ENCODE results near the gene YY1.
"Not testable (repeated sequence)": the region's sequence is repeated elsewhere in the genome, so short reads cannot be mapped to it uniquely, and the experiment has no call there.

Gene YY1

DNA sequence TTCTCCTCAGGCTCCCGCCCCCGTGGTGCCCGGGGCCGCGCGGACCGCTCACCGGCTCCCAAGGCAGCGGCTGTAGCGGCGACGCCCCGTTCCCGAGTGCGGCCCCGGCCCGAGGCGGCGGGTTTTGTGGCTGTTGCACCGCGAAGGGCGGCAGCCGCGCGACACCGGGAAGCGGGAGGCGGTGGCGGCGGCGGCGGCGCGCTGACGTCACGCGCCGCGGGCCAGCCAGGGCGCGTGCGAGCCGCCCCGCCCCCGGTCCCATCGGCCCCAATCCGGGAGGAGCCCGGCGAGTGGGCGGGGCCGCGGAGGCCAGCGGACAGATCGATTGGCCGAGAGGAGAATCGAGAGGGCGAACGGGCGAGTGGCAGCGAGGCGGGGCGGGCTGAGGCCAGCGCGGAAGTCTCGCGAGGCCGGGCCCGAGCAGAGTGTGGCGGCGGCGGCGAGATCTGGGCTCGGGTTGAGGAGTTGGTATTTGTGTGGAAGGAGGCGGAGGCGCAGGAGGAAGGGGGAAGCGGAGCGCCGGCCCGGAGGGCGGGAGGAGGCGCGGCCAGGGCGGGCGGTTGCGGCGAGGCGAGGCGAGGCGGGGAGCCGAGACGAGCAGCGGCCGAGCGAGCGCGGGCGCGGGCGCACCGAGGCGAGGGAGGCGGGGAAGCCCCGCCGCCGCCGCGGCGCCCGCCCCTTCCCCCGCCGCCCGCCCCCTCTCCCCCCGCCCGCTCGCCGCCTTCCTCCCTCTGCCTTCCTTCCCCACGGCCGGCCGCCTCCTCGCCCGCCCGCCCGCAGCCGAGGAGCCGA lies at the start of gene YY1:
YY1 (plus strand) TSS at position 726 of the 792 bp plus-strand sequence. CDS start 101 bp downstream, outside the sequence.
- peak; percentile 99 for DNase-seq (ENCODE audit: low read depth, low spot score)

DNA sequence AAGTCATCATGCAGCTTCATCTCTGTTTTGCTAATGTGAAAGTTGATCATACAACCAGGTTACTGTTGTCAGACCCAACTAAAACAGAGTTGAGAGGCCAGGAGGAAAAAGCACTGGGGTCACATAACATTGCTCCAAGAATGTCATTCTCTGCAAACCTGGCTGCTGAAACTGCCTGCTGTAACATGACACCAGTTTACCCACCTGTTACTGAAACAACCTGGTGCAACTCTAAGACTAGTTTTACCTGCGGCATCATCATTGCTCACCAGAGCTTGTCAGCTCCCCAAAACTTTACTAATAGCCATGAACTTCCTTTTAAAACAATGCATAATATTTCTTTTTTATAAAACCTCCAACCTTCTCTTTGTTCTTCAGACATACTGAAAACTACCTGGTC lies 48.8 kb upstream of the YY1 start:
- DNase-seq (ENCODE audit: low read depth, low spot score), result no peak

GRCh38 chr14:100191584-100192249 lies 47.2 kb upstream of the YY1 start:
- DNase-seq (ENCODE audit: low read depth, low spot score), result no peak

DNA sequence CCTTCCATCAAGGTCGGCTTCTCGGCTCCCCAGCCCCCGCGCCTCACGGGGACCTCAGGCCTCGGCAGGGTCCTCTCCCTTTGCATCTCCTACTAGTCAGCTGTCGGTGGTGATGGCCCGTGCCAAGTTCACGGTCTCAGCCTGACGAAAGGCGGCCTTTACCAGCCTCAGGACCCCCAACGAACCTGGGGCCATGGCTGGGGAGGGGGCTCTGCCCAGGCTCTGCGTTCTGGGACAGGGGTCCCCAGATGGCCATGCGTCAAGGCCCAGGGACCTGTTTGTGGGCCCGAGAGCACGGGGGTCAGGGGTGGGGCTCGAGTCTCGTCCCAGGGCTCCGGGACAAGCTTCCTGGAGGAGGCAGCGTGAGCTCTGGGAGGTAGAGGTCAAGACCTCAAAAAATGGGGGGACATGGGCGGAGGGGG lies 46.7 kb upstream of the YY1 start:
- DNase-seq (ENCODE audit: low read depth, low spot score), result no peak

DNA sequence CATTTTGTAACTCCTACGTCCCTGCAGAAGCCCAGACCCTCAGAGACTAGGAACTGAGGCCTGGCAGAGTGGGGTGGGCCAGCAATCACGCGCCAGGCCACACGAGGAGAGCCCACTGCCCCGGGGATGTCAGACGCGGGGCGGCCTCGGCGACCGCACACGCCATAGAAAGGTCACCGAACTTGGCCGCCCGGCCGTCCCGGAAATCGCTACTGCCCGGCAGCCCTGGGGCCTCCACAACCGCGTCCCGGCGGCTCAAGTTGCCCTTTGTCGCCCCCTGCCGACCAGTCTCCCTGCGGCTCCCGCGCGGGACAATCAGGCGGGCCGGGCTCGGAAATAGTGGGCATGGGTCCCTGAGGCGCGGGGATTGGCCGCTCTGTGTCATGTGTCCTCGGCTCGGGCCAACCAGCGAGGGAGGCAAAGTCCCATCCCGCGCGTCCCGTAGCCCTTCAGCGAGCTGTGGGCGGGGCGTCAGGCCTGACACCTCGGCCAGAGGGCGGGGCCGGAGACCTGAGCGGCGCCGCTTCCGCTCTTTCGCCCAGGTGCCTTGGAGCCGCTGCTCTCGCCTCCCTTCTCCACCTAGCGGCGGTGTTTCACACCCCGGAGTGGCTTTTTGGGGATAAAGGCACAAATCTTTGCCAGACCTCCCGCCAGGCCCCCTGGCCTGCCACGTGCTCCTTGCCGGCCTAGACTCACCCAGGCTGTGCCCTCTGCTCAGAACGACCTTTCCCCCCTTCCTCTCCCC lies 46.1 kb upstream of the YY1 start:
- peak; percentile 99 for DNase-seq (ENCODE audit: low read depth, low spot score)

GRCh38 chr14:100193417-100194357 lies 45.3 kb upstream of the YY1 start:
- DNase-seq (ENCODE audit: low read depth, low spot score), result no peak

GRCh38 chr14:100199240-100199860 lies 39.6 kb upstream of the YY1 start:
- no peak for DNase-seq (ENCODE audit: low read depth, low spot score)

DNA sequence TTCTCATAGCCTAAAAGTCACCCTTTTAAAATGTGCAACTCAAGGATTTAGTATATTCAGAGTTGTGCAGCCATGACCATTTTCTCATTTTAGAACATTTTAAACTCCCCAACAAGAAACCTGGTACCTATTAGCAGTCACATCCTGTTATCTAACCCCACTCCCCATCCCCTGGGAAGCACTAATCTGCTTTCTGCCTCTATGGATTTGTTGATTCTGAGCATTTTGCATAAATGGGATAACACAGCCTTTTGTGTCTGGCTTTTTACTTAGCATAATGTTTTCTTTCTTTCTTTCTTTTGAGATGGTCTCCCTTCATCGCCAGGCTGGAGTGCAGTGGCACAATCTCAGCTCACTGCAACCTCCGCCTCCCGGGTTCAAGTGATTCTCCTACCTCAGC lies 38.6 kb upstream of the YY1 start:
- no peak for DNase-seq (ENCODE audit: low read depth, low spot score)

GRCh38 chr14:100201701-100202100 lies 37.2 kb upstream of the YY1 start:
- DNase-seq (ENCODE audit: low read depth, low spot score), result no peak

- DNase-seq (ENCODE audit: low read depth, low spot score), result no peak
These were observed 36.2 kb upstream of the YY1 start for GRCh38 chr14:100202712-100203111.

DNA sequence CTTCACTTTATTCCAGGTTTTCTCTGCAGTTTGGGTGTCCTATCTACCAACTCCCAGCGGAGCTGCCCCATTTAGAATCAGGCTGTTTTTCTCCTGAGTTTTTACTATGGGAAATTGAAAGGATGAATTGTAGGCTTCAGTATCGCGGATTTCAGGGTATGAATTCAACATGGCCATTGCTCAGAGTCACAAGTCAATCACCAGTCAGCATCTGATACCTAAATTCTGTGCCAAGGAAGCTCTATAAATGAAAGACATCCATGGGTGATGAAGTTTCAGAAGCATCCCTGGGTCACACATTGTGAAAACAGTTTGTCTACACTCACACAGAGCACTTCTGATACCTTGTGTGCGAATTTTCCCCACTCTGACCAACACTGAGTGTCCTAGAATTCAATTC lies 35.8 kb upstream of the YY1 start:
- no peak for DNase-seq (ENCODE audit: low read depth, low spot score)

GRCh38 chr14:100203962-100204834 lies 34.7 kb upstream of the YY1 start:
- DNase-seq (ENCODE audit: low read depth, low spot score), result no peak

- not testable (repeated sequence) for DNase-seq (ENCODE audit: low read depth, low spot score)
These were observed 34.1 kb upstream of the YY1 start for GRCh38 chr14:100204835-100205167.

- DNase-seq (ENCODE audit: low read depth, low spot score), result not testable (repeated sequence)
These were observed 31.4 kb upstream of the YY1 start for GRCh38 chr14:100207588-100207987.

DNA sequence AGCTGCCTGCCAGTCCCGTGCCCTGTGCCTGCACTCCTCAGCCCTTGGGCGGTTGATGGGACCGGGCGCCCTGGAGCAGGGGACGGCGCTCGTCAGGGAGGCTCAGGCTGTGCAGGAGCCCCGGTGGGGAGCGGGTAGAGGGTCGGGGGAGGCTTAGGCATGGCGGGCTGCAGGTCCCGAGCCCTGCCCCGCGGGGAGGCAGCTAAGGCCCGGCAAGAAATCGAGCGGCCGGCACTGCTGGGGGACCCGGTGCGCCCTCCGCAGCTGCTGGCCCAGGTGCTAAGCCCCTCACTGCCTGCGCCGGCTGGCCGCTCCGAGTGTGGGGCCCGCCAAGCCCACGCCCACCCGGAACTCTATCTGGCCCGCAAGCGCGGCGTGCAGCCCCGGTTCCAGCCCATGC lies 30.8 kb upstream of the YY1 start:
- not testable (repeated sequence) for DNase-seq (ENCODE audit: low read depth, low spot score)

- DNase-seq (ENCODE audit: low read depth, low spot score), result no peak
These were observed 27.6 kb upstream of the YY1 start for GRCh38 chr14:100211366-100211765.

- DNase-seq (ENCODE audit: low read depth, low spot score), result no peak
These were observed 27.1 kb upstream of the YY1 start for GRCh38 chr14:100211893-100212292.

DNA sequence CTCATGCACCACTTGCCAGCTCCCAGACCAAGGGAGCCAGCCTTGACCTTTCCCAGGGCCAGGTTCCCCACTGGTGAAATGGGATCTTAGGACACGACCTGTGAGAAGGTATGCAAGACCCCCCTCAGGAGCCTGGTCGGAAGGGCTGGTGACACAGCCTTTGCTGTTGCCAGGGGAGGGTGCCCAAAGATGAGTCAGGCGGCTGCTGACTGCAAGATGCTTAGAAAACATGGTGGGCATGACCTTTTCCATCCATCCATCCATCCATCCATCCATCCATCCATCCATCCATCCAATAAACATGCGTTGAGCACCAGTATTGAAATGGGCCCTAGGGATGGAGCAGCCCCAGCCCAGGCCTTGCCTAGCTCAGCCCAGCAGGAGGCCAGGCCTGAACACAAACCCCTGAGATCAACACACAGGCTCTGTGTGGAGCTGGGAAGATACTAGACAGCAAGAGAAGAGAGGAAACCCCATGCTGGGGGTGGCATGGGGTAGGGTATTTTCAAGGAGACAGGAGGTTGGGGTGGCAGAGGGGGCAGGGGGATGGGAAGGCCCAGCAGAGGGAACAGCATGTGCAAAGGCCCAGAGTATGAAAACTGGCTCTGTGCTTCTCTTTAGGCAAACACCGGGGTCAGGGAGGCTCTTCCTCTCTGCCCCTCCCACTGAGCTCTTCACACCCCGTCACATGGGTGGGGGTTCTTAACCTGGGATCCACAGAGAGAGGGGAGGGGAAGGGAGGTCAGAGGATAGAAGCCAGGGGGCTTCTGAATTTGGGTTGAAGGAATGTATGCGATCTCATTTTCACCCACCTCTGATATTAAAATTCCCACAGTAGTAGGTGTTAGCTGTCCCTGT lies 26.2 kb upstream of the YY1 start:
- no peak for DNase-seq (ENCODE audit: low read depth, low spot score)

DNA sequence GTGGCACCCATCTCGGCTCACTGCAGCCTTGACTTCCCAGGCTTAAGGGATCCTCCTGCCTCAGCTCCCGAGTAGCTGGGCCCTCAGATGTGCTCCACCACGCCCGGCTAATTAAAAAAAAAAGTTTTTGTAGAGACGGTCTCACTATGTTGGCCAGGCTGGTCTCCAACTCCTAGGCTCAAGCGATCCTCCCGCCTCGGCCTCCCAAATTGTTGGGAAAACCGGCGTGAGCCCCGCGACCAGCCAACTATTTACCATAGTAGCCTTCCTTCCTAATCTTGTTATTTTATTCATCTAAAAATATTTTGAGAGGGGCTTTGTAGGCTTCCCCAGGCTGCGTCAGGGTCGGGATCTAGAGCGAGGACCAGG lies 25.4 kb upstream of the YY1 start:
- DNase-seq (ENCODE audit: low read depth, low spot score), result no peak
